ENCODE results near the gene SMAD3. TPM values are rescaled to one million over a fixed set of nuclear protein-coding genes. Genes with fewer than 3 reads are reported as not detected.
A peak's percentile ranks its signal among the peaks of the same experiment; 100 is the strongest.
"Not testable (repeated sequence)": the region's sequence is repeated elsewhere in the genome, so short reads cannot be mapped to it uniquely, and the experiment has no call there.

The SMAD3 gene
- total and polyA plus RNA-seq, 7 donors: 2.9 to 47.6 (median 29.3) TPM

- no peak for TF ChIP-seq CTCF (IDR thresholded peaks at IDR 0.05)
- no peaks in the 10 kb centered on the region for H3K27me3 ChIP-seq (ENCODE audit: insufficient read depth in 3 of 3, low read length in 2 of 3)
- intact Hi-C loops (cut with DNase I): no loop called here
- H3K36me3 ChIP-seq (ENCODE audit: insufficient read depth in 1 of 2, low read depth in 1 of 2): no peaks in the 10 kb centered on the region
- H3K9me3 ChIP-seq: no peaks in the 10 kb centered on the region
- DNase-seq (no peak), ATAC-seq (no peak)
- peak overlapping the region; percentile 97 for H3K27ac ChIP-seq
- WGBS, 3 donors: 72 to 83% (median 74%) methylated on average over 10 of the region's 10 CpGs
- peaks cover 83% of the 10 kb centered on the region for H3K4me1 ChIP-seq
- peak overlapping the region; percentile 42 for H3K4me3 ChIP-seq
Measured at GRCh38 chr15:67121644-67122605, 56.5 kb downstream of the SMAD3 start.

- WGBS, 3 donors: 80 to 93% (median 80%) methylated on average over 5 of the region's 5 CpGs
- peaks cover 83% of the 10 kb centered on the region for H3K4me1 ChIP-seq
- H3K27ac ChIP-seq: peak overlapping the region; percentile 97
- H3K4me3 ChIP-seq; H3K27me3 ChIP-seq (ENCODE audit: insufficient read depth in 3 of 3, low read length in 2 of 3); H3K9me3 ChIP-seq; H3K36me3 ChIP-seq (ENCODE audit: insufficient read depth in 1 of 2, low read depth in 1 of 2); DNase-seq; ATAC-seq; intact Hi-C loops (cut with DNase I): not testable (repeated sequence)
Measured at GRCh38 chr15:67122816-67123215, 57.4 kb downstream of the SMAD3 start.

- Histone ChIP-seq H3K4me1 (peaks cover 83% of the 10 kb centered on the region), H3K27ac (peak overlapping the region; percentile 97)
- intact Hi-C loops (cut with DNase I); H3K4me3 ChIP-seq; ATAC-seq; H3K36me3 ChIP-seq (ENCODE audit: insufficient read depth in 1 of 2, low read depth in 1 of 2); H3K27me3 ChIP-seq (ENCODE audit: insufficient read depth in 3 of 3, low read length in 2 of 3); DNase-seq; H3K9me3 ChIP-seq: not testable (repeated sequence)
- 82 to 98% (median 85%) methylated on average over 8 of the region's 8 CpGs for WGBS, 3 donors
Measured at GRCh38 chr15:67123291-67123690, 57.9 kb downstream of the SMAD3 start.

GRCh38 chr15:67124111-67124510 is 58.7 kb downstream of the SMAD3 start:
- TF ChIP-seq CTCF (IDR thresholded peaks at IDR 0.05): no peak
- ATAC-seq: no peak
- intact Hi-C loops (cut with DNase I): no loop called here

GRCh38 chr15:67124911-67125588 is 59.6 kb downstream of the SMAD3 start:
- intact Hi-C loops (cut with DNase I): loop anchor here (5.0 kb wide), 3 partner anchors 42 to 62 kb away; no protein-coding TSS in a partner anchor
- peaks cover 88% of the 10 kb centered on the region for H3K4me1 ChIP-seq
- no peaks in the 10 kb centered on the region for H3K36me3 ChIP-seq (ENCODE audit: insufficient read depth in 1 of 2, low read depth in 1 of 2)
- H3K27ac ChIP-seq: peak overlapping the region; percentile 97
- no peaks in the 10 kb centered on the region for H3K27me3 ChIP-seq (ENCODE audit: insufficient read depth in 3 of 3, low read length in 2 of 3)
- DNase-seq (no peak), ATAC-seq (peak; percentile 20 to 57 (median 40))
- H3K9me3 ChIP-seq: no peaks in the 10 kb centered on the region
- H3K4me3 ChIP-seq: peak overlapping the region; percentile 31
- WGBS, 3 donors: 27 to 42% (median 31%) methylated on average over 12 to 13 of the region's 13 CpGs
- TF ChIP-seq CTCF (IDR thresholded peaks at IDR 0.05): no peak

More at GRCh38 chr15:67124111-67124510, 58.7 kb downstream of the SMAD3 start:
- Histone ChIP-seq H3K27ac (peak overlapping the region; percentile 97), H3K9me3 (no peaks in the 10 kb centered on the region), H3K4me1 (peaks cover 89% of the 10 kb centered on the region), H3K27me3 (ENCODE audit: insufficient read depth in 3 of 3, low read length in 2 of 3) (no peaks in the 10 kb centered on the region), H3K4me3 (no peak overlapping the region), H3K36me3 (ENCODE audit: insufficient read depth in 1 of 2, low read depth in 1 of 2) (no peaks in the 10 kb centered on the region)
- 78 to 90% (median 86%) methylated on average over 3 of the region's 3 CpGs for WGBS, 3 donors
- DNase-seq: no peak
